K562 (cell line): ENCODE measurements around the gene KIF9. TPM values are rescaled to one million over a fixed set of nuclear protein-coding genes. Genes with fewer than 3 reads are reported as not detected.

Experiments
- ATAC-seq: fragments of 200-7000 bp; cut with Tn5 transposase; 3 replicates; pipeline ENCODE4 v1.9.1; 2020; ENCODE audit warnings: moderate library complexity
- BruUV-seq: library from RNA; stranded (reverse); fragments of 400-500 nt; replicated peaks from 2 replicates; lab custom pipeline; 2021; lab: Mats Ljungman, UMichigan
- CTCF ChIA-PET: fragments of 300-600 bp; formaldehyde crosslinking; extraction: SDS; loops from one replicate; lab custom pipeline; 2021; ENCODE audit warnings: low intra/inter-chr PET ratio; lab: Yijun Ruan, JAX
- POLR2A ChIA-PET: fragments of 300-600, 350-650 bp; sonication (Branson Sonifier 250); formaldehyde crosslinking; extraction: SDS; loops from one replicate; lab custom pipeline; 2021; ENCODE audit warnings: antibody characterized with exemption, inconsistent platforms; lab: Yijun Ruan, JAX
- DNase-seq, 4 experiments: peaks; one replicate each; pipeline versions ENCODE4 v3.0.0 to v3.0.0-alpha.2; 2011 to 2018; ENCODE audit warnings: low spot score in 3 of 4, mixed read lengths in 3 of 4; ENCODE audit errors: extremely low read depth in 1 of 4
- FAIRE-seq: peaks from 2 replicates; lab custom pipeline; 2011; peaks lifted over from hg19 to GRCh38; lab: Jason Lieb, UNC
- H2AFZ ChIP-seq: 2 replicates; pipeline ENCODE4 v1.6.0; 2011; ENCODE audit warnings: low read depth, low read length, control low read depth, inconsistent platforms
- H3K27ac ChIP-seq: fragments of 200-600 bp; 3 replicates; pipeline ENCODE4 v1.8.0; 2011; ENCODE audit warnings: low read depth, mild to moderate bottlenecking, control low read depth, inconsistent platforms, low read length, moderate library complexity, mixed read lengths; ENCODE audit errors: extremely low read depth
- H3K27me3 ChIP-seq, 2 experiments: fragments of 300-600 bp in 1 of 2; 2 replicates in 1 of 2; 3 replicates in 1 of 2; pipeline versions ENCODE4 v1.6.0 to v1.8.0; 2011; ENCODE audit warnings: inconsistent platforms in 2 of 2, low read length in 2 of 2, mild to moderate bottlenecking in 1 of 2, mixed read lengths in 1 of 2, moderate library complexity in 1 of 2; ENCODE audit not compliant: control insufficient read depth in 2 of 2, insufficient read depth in 2 of 2
- H3K36me3 ChIP-seq: fragments of 300-600 bp; 3 replicates; pipeline ENCODE4 v1.8.0; 2011; ENCODE audit warnings: mild to moderate bottlenecking, low read length, inconsistent platforms; ENCODE audit not compliant: control insufficient read depth, insufficient read depth
- H3K4me1 ChIP-seq, 2 experiments: fragments of 200-600 bp in 1 of 2; replicated peaks in 1 of 2; 2 replicates in 1 of 2; 3 replicates in 1 of 2; pipeline versions ENCODE4 v1.5.1 to v1.8.0; 2011; ENCODE audit warnings: inconsistent platforms in 2 of 2, low read length in 2 of 2, mild to moderate bottlenecking in 1 of 2, mixed read lengths in 1 of 2, moderate library complexity in 1 of 2; ENCODE audit not compliant: control insufficient read depth in 2 of 2, insufficient read depth in 2 of 2
- H3K4me2 ChIP-seq: 2 replicates; pipeline ENCODE4 v1.6.1; 2011; ENCODE audit warnings: low read length, control low read depth, inconsistent platforms, mixed read lengths; ENCODE audit not compliant: insufficient read depth
- H3K4me3 ChIP-seq: fragments of 200-600 bp; sonication (generic), shearing (Covaris generic); 2 replicates; pipeline ENCODE4 v1.5.1; 2016; ENCODE audit warnings: control low read depth, inconsistent platforms
- H3K79me2 ChIP-seq: fragments of 200-600 bp; 3 replicates; pipeline ENCODE4 v1.8.0; 2011; ENCODE audit warnings: low read length, inconsistent platforms; ENCODE audit not compliant: control insufficient read depth, insufficient read depth
- H3K9ac ChIP-seq, 2 experiments: 2 replicates each; pipeline versions ENCODE4 v1.6.0 to v1.6.1; 2011; ENCODE audit warnings: low read depth in 2 of 2, low read length in 2 of 2, control low read depth in 1 of 2, inconsistent platforms in 1 of 2, mild to moderate bottlenecking in 1 of 2, mixed read lengths in 1 of 2; ENCODE audit not compliant: insufficient read depth in 1 of 2
- H3K9me1 ChIP-seq: one replicate; pipeline ENCODE4 v1.6.0; 2011; ENCODE audit warnings: inconsistent platforms, mild to moderate bottlenecking, low read length, moderate library complexity; ENCODE audit not compliant: control insufficient read depth, insufficient read depth
- H3K9me3 ChIP-seq: replicated peaks from 2 replicates; pipeline ENCODE4 v1.5.1; 2011; ENCODE audit warnings: low read depth, low read length, inconsistent platforms; ENCODE audit not compliant: control insufficient read depth, insufficient read depth
- H4K20me1 ChIP-seq: replicated peaks from 2 replicates; pipeline ENCODE4 v1.6.1; 2011; ENCODE audit warnings: low read length, inconsistent platforms, mixed read lengths; ENCODE audit not compliant: control insufficient read depth, insufficient read depth
- BACH1 ChIP-seq: fragments of 200-800 bp; sonication (Bioruptor generic); IDR thresholded peaks from 2 replicates; pipeline ENCODE4 v1.6.1; 2016; ENCODE audit warnings: missing genetic modification characterization, missing compliant biosample characterization
- BCL6 ChIP-seq: fragments of 250-450 bp; sonication (Bioruptor Pico); IDR thresholded peaks from 2 replicates; pipeline ENCODE4 v1.4.0; 2020
- BCOR ChIP-seq: fragments of 450-650 bp; IDR thresholded peaks from 2 replicates; pipeline ENCODE4 v1.6.1; 2016
- BRD4 ChIP-seq: fragments of 200-600 bp; sonication (generic); IDR thresholded peaks from 2 replicates; pipeline ENCODE4 v1.6.1; 2017; ENCODE audit warnings: inconsistent platforms
- CREB1 ChIP-seq, 2 experiments: sonication (generic) in 1 of 2; formaldehyde crosslinking in 1 of 2; IDR thresholded peaks; 2 replicates each; pipeline versions ENCODE4 v1.6.1 to v1.8.0; 2012 to 2022; ENCODE audit warnings: inconsistent platforms in 1 of 2, mild to moderate bottlenecking in 1 of 2, missing genetic modification reagents in 1 of 2, moderate library complexity in 1 of 2
- CSDE1 ChIP-seq, 2 experiments: fragments of 450-650 bp; IDR thresholded peaks; 2 replicates each; pipeline ENCODE4 v1.6.1; 2016; ENCODE audit warnings: mild to moderate bottlenecking in 1 of 2
- ELF2 ChIP-seq: fragments of 250-450 bp; sonication (Bioruptor Pico); IDR thresholded peaks from 2 replicates; pipeline ENCODE4 v1.5.0; 2021; ENCODE audit warnings: mild to moderate bottlenecking
- ETS2 ChIP-seq: IDR thresholded peaks from 2 replicates; pipeline ENCODE4 v1.6.1; 2016; ENCODE audit warnings: borderline replicate concordance, missing genetic modification characterization, mild to moderate bottlenecking, moderate library complexity, missing compliant biosample characterization; ENCODE audit not compliant: poor library complexity, severe bottlenecking
- GABPB2 ChIP-seq: fragments of 250-450 bp; sonication (Bioruptor Pico); conservative IDR thresholded peaks from 2 replicates; pipeline ENCODE4 v1.5.1; 2021; ENCODE audit warnings: mild to moderate bottlenecking
- HIVEP1 ChIP-seq: fragments of 250-450 bp; sonication (Bioruptor Pico); IDR thresholded peaks from 2 replicates; pipeline ENCODE4 v1.4.0; 2020; ENCODE audit warnings: mild to moderate bottlenecking
- KDM1A ChIP-seq, 2 experiments: fragments of 450-650 bp; IDR thresholded peaks; 2 replicates each; pipeline ENCODE4 v1.6.1; 2016; ENCODE audit warnings: mild to moderate bottlenecking in 2 of 2
- KDM5B ChIP-seq: fragments of 200-600 bp; sonication (generic); IDR thresholded peaks from 2 replicates; pipeline ENCODE4 v1.6.1; 2012; ENCODE audit warnings: low read depth, mild to moderate bottlenecking, moderate library complexity, low read length, control low read depth, inconsistent platforms; ENCODE audit not compliant: insufficient replicate concordance
- MYNN ChIP-seq, 2 experiments: sonication (generic); formaldehyde crosslinking in 1 of 2; IDR thresholded peaks; 2 replicates each; pipeline versions ENCODE4 v1.5.0 to v1.6.1; 2016 to 2020; ENCODE audit warnings: antibody characterized with exemption in 1 of 2, missing genetic modification reagents in 1 of 2
- NFRKB ChIP-seq: fragments of 450-650 bp; IDR thresholded peaks from 2 replicates; pipeline ENCODE4 v1.6.1; 2016; ENCODE audit warnings: low read depth
- PRPF4 ChIP-seq: fragments of 200-400 bp; formaldehyde crosslinking; IDR thresholded peaks from one replicate; pipeline ENCODE4 v1.6.1; 2017; ENCODE audit warnings: low read length, low read depth, mild to moderate bottlenecking; ENCODE audit not compliant: insufficient read depth, poor library complexity, severe bottlenecking
- RFX1 ChIP-seq: fragments of 450-650 bp; IDR thresholded peaks from 2 replicates; pipeline ENCODE4 v1.6.1; 2016; ENCODE audit warnings: mild to moderate bottlenecking, moderate library complexity
- SMAD1 ChIP-seq: fragments of 150-350 bp; IDR thresholded peaks from 2 replicates; pipeline ENCODE4 v1.6.1; 2014; ENCODE audit warnings: low read length, low read depth; ENCODE audit not compliant: partially characterized antibody
- SPI1 ChIP-seq: IDR thresholded peaks from 2 replicates; pipeline ENCODE4 v1.6.1; 2011; ENCODE audit warnings: low read depth, low read length, control low read depth, borderline replicate concordance
- TEAD1 ChIP-seq, 2 experiments: fragments of 450-650 bp in 1 of 2; sonication (generic) in 1 of 2; formaldehyde crosslinking; IDR thresholded peaks; 2 replicates each; pipeline versions ENCODE4 v1.4.0 to v1.8.0; 2020 to 2022; ENCODE audit warnings: mild to moderate bottlenecking in 2 of 2, missing genetic modification reagents in 1 of 2
- ZNF121 ChIP-seq: sonication (generic); formaldehyde crosslinking; conservative IDR thresholded peaks from 2 replicates; pipeline ENCODE4 v1.8.0; 2022; ENCODE audit warnings: missing genetic modification reagents
- WGBS: fragments of 100-300 bp; shearing (Covaris generic); methylation state at CpG from one replicate; pipeline ENCODE4 v1.1.6; 2016; ENCODE audit warnings: low coverage, mixed read lengths; ENCODE audit not compliant: insufficient coverage; ENCODE audit errors: missing lambda C conversion rate; 5-methylcytosine and 5-hydroxymethylcytosine counted together
- in situ Hi-C: fragments of 300-500 bp; cut with MboI; formaldehyde crosslinking; loops from 4 replicates; pipeline ENCODE4 v1.15.0; 2018; ENCODE audit warnings: inconsistent platforms, mixed read lengths
- intact Hi-C: fragments of 100-400 bp; cut with micrococcal nuclease; formaldehyde crosslinking; loops from 2 replicates; pipeline ENCODE4 v1.14.2; 2022
- polyA plus RNA-seq, 8 experiments: library from polyadenylated mRNA; depleted of rRNA in 4 of 8; stranded (reverse) in 5 of 8; unstranded in 3 of 8; fragments of >200 nt; fragmentation: Nextera tagmentation in 2 of 8; fragmentation: Illumina TruSeq in 1 of 8; extraction: Ambion mirVana in 2 of 8; extraction: Trizol in 1 of 8; gene quantifications; 2 replicates each; pipeline versions ENCODE4 v1.2.1 to v1.2.3, GENCODE V29; 2011 to 2014; ENCODE audit warnings: inconsistent platforms in 1 of 8, missing spikeins in 1 of 8
- total RNA-seq, 7 experiments: library from RNA; depleted of rRNA in 6 of 7; stranded (reverse); fragments of >200 nt in 6 of 7; fragmentation: Illumina TruSeq in 2 of 7; extraction: Trizol in 2 of 7; gene quantifications; 2 replicates each; pipeline versions ENCODE4 v1.2.1 to v1.2.3, GENCODE V29; 2011 to 2021; ENCODE audit warnings: low replicate concordance in 1 of 7
- TF ChIP-seq, protein P1 (sequence below): sonication (generic); formaldehyde crosslinking; IDR thresholded peaks from 2 replicates; pipeline ENCODE4 v1.9.0; 2022; ENCODE audit warnings: mild to moderate bottlenecking, missing genetic modification reagents
- TF ChIP-seq, protein P2 (sequence below): sonication (generic); formaldehyde crosslinking; IDR thresholded peaks from 2 replicates; pipeline ENCODE4 v1.8.0; 2023; ENCODE audit warnings: mild to moderate bottlenecking, missing genetic modification reagents

The KIF9 gene
- total and polyA plus RNA-seq, 9 of the 15 experiments (the other 6 are each of a cell fraction or from before 2014, with no cell fraction given), result 16.9 to 56.9 (median 25.0) TPM

DNA sequence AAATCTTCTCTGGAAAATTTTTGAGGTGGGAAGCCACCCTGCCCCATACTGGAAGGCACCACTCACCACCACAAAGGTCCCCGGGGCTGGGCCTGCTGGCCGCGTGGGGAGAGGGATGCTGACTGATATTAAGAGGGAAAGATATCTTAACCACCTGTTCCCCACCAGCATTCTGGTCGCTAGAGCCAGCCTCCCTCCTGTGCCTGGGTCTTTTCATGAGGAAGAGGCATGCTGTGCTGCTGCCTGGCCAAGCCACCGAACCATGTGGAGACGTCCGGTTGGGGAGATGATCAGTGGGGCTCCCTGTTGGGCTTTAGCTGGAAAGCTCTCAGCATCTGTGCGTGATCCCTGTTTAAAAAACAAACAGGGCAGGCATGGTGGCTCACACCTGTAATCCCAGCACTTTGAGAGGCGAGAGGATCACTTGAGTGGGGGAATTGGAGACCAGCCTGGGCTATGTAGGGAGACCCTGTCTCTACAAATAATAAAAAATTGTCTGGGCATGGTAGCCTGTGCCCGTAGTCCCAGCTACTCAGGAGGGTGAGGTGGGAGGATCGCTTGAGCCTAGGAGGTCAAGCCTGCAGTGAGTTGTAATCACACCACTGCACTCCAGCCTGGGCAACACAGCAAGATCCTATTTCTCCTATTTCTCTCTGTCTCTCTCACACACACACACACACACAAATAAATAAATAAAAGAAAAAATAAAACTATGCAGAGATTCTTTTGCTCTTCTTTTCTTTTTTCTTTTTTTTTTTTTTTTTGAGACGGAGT lies 1.2 kb upstream of the KIF9 start:
- ChIA-PET CTCF (no interaction called here), POLR2A (interaction anchor here (0.6 to 2.0 kb wide), 6 partner anchors 8 to 916 kb away, joined by 3 to 12 read pairs (median 4); no protein-coding TSS in a partner anchor)
- peak; percentile 37 for ATAC-seq
- in situ Hi-C loops, result loop anchor here (5.0 kb wide), 1 partner anchor 39 kb away; no protein-coding TSS in a partner anchor
- Histone ChIP-seq H3K27me3 (no peaks in the 10 kb centered on the region), H3K27ac (peak overlapping the region; percentile 86), H3K36me3 (peaks cover 39% of the 10 kb centered on the region), H3K9me1 (no peaks in the 10 kb centered on the region), H3K9me3 (no peaks in the 10 kb centered on the region), H4K20me1 (no peaks in the 10 kb centered on the region), H3K4me2 (peak overlapping the region; percentile 97), H3K79me2 (peaks cover 73% of the 10 kb centered on the region), H3K4me3 (peak overlapping the region; percentile 82), H3K9ac (peak overlapping the region; percentile 80 to 98), H2AFZ (peak overlapping the region; percentile 95), H3K4me1 (peaks cover 12 to 14% of the 10 kb centered on the region in 2 experiments)
- TSS peak; percentile 84 for BruUV-seq
- 4% methylated on average over 11 of the region's 12 CpGs for WGBS
- peak; percentile 73 for FAIRE-seq
- peak; percentile 36 to 62 (median 48) for DNase-seq
- intact Hi-C loops, result loop anchor here (1.0 kb wide), 1 partner anchor 32 kb away; no protein-coding TSS in a partner anchor
- peak; percentile 99 for TF ChIP-seq ZNF121 (CRISPR knock-in tag)
- no peak for TF ChIP-seq SMAD1
- no peak for TF ChIP-seq ETS2 (tag)
- no peak for TF ChIP-seq BCL6 (CRISPR knock-in tag)
- no peak for TF ChIP-seq GABPB2
- TF ChIP-seq ELF2 (CRISPR knock-in tag), result no peak
- TF ChIP-seq HIVEP1 (CRISPR knock-in tag), result no peak
- TF ChIP-seq, protein P1, sequence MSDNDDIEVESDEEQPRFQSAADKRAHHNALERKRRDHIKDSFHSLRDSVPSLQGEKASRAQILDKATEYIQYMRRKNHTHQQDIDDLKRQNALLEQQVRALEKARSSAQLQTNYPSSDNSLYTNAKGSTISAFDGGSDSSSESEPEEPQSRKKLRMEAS, result peak; percentile 53; the same call in 1 of the 2 replicates
- TF ChIP-seq KDM1A (IDR thresholded peaks at IDR 0.05), result peak; percentile 50 to 58; a peak in 3 of 4 replicates
- no peak for TF ChIP-seq CREB1 (IDR thresholded peaks at IDR 0.05)
- no peak for TF ChIP-seq CREB1 (CRISPR knock-in tag; IDR thresholded peaks at IDR 0.05)
- no peak for TF ChIP-seq RFX1
- no peak for TF ChIP-seq TEAD1 (CRISPR knock-in tag; IDR thresholded peaks at IDR 0.05)
- TF ChIP-seq MYNN (IDR thresholded peaks at IDR 0.05), result no peak
- TF ChIP-seq MYNN (CRISPR knock-in tag; IDR thresholded peaks at IDR 0.05), result no peak
- 0 out of 2 replicates have a peak, but pooled peaks have one; percentile 6 for TF ChIP-seq SPI1
- TF ChIP-seq BACH1 (tag), result no peak
- 0 out of 4 replicates have a peak, but pooled peaks of 1 of the 2 experiments have one; percentile 18 for TF ChIP-seq CSDE1 (IDR thresholded peaks at IDR 0.05)
- no peak for TF ChIP-seq PRPF4
- TF ChIP-seq, protein P2, sequence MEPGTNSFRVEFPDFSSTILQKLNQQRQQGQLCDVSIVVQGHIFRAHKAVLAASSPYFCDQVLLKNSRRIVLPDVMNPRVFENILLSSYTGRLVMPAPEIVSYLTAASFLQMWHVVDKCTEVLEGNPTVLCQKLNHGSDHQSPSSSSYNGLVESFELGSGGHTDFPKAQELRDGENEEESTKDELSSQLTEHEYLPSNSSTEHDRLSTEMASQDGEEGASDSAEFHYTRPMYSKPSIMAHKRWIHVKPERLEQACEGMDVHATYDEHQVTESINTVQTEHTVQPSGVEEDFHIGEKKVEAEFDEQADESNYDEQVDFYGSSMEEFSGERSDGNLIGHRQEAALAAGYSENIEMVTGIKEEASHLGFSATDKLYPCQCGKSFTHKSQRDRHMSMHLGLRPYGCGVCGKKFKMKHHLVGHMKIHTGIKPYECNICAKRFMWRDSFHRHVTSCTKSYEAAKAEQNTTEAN (CRISPR knock-in tag), result 0 out of 2 replicates have a peak, but pooled peaks have one; percentile 31
- TF ChIP-seq KDM5B, result no peak
- TF ChIP-seq BRD4, result no peak
- TF ChIP-seq BCOR, result peak; percentile 88
- no peak for TF ChIP-seq NFRKB
